ENCODE measurements around the gene CFAP92.

- no peak for TF ChIP-seq EZH2 (IDR thresholded peaks at IDR 0.05)
- no peak for TF ChIP-seq POLR2AphosphoS5 (IDR thresholded peaks at IDR 0.05; ENCODE audit: borderline replicate concordance, low read depth, low read length)
- TF ChIP-seq FOXP2 (optimal IDR thresholded peaks at IDR 0.05; ENCODE audit: control extremely low read depth, extremely low read length, insufficient read depth): peak; percentile 38
Measured at GRCh38 chr3:128998561-128998960, 4.7 kb upstream of the CFAP92 start.

Data from SK-N-MC (cell line).